Thymus (tissue), 11 donors: ENCODE data around the gene MAT1A. TPM values are rescaled to one million over a fixed set of nuclear protein-coding genes. Genes with fewer than 3 reads are reported as not detected.
A peak's percentile ranks its signal among the peaks of the same experiment; 100 is the strongest.

Experiments
- DNase-seq, 9 donors: peaks; one replicate each; pipeline ENCODE4 v3.0.0-alpha.2; 2013; ENCODE audit warnings: low spot score in 9 of 9, low read depth in 6 of 9, missing footprints in 1 of 9
- H3K27ac ChIP-seq, 2 donors: one replicate each; pipeline ENCODE4 v1.5.1; 2013; ENCODE audit warnings: control low read depth in 1 of 2, low read depth in 1 of 2, low read length in 1 of 2, mild to moderate bottlenecking in 1 of 2, moderate library complexity in 1 of 2
- H3K27me3 ChIP-seq, 2 donors: one replicate each; pipeline ENCODE4 v1.5.1; 2013; ENCODE audit warnings: low read length in 1 of 2; ENCODE audit not compliant: control insufficient read depth in 2 of 2, insufficient read depth in 1 of 2
- H3K36me3 ChIP-seq, 2 donors: one replicate each; pipeline ENCODE4 v1.5.1; 2013; ENCODE audit warnings: low read length in 1 of 2, mild to moderate bottlenecking in 1 of 2, moderate library complexity in 1 of 2; ENCODE audit not compliant: control insufficient read depth in 2 of 2, insufficient read depth in 2 of 2
- H3K4me1 ChIP-seq, 2 donors: one replicate each; pipeline ENCODE4 v1.5.1; 2013; ENCODE audit warnings: low read length in 2 of 2; ENCODE audit not compliant: control insufficient read depth in 2 of 2, insufficient read depth in 2 of 2
- H3K4me3 ChIP-seq, 2 donors: one replicate each; pipeline ENCODE4 v1.5.1; 2013; ENCODE audit warnings: low read length in 2 of 2, control low read depth in 1 of 2, mild to moderate bottlenecking in 1 of 2
- H3K9me3 ChIP-seq, 2 donors: one replicate each; pipeline ENCODE4 v1.5.1; 2013; ENCODE audit warnings: low read length in 1 of 2, mild to moderate bottlenecking in 1 of 2; ENCODE audit not compliant: control insufficient read depth in 2 of 2, insufficient read depth in 1 of 2
- WGBS: extraction: QIAGEN DNeasy Blood & Tissue Kit; methylation state at CpG from one replicate; pipeline ENCODE4 v1.1.7; 2013; 5-methylcytosine and 5-hydroxymethylcytosine counted together
- polyA plus RNA-seq: library from polyadenylated mRNA; stranded (reverse); fragments of 200-250 nt; gene quantifications from one replicate; pipeline ENCODE4 v1.2.3, GENCODE V29; 2013
- total RNA-seq: library from RNA; stranded (reverse); fragments of 120-200 nt; gene quantifications from one replicate; pipeline ENCODE4 v1.2.4, GENCODE V29; 2013
- donor health status: healthy.

MAT1A gene
- total and polyA plus RNA-seq, 2 donors: 0.38 to 0.46 TPM

GRCh38 chr10:80270887-80271286, 18.6 kb downstream of the MAT1A start:
- Histone ChIP-seq H3K27me3 (no peaks in the 10 kb centered on the region), H3K9me3 (no peaks in the 10 kb centered on the region), H3K4me1 (peaks cover 0 to 2% of the 10 kb centered on the region in 2 donors), H3K4me3 (no peak overlapping the region), H3K27ac (no peak overlapping the region), H3K36me3 (no peaks in the 10 kb centered on the region)
- 96% methylated on average over 7 of the region's 7 CpGs for WGBS
- no peak for DNase-seq

- H3K27me3 ChIP-seq: no peaks in the 10 kb centered on the region
- peaks cover 0 to 9% of the 10 kb centered on the region in 2 donors for H3K4me1 ChIP-seq
- no peak overlapping the region for H3K4me3 ChIP-seq
- DNase-seq: no peak
- no peaks in the 10 kb centered on the region for H3K9me3 ChIP-seq
- H3K27ac ChIP-seq: no peak overlapping the region
- WGBS: 96% methylated on average over 4 of the region's 4 CpGs
- no peaks in the 10 kb centered on the region for H3K36me3 ChIP-seq
Observed at GRCh38 chr10:80268938-80269588, 20.4 kb downstream of the MAT1A start.

- Histone ChIP-seq H3K4me3 (no peak overlapping the region), H3K4me1 (peaks cover 0 to 9% of the 10 kb centered on the region in 2 donors), H3K27ac (no peak overlapping the region), H3K9me3 (no peaks in the 10 kb centered on the region), H3K27me3 (no peaks in the 10 kb centered on the region), H3K36me3 (no peaks in the 10 kb centered on the region)
- no peak for DNase-seq
- WGBS: 90% methylated on average over 2 of the region's 2 CpGs
Observed at GRCh38 chr10:80268266-80268665, 21.2 kb downstream of the MAT1A start.

- Histone ChIP-seq H3K27me3 (no peaks in the 10 kb centered on the region), H3K9me3 (no peaks in the 10 kb centered on the region), H3K4me3 (no peak overlapping the region), H3K36me3 (no peaks in the 10 kb centered on the region), H3K4me1 (peaks cover 0 to 9% of the 10 kb centered on the region in 2 donors), H3K27ac (no peak overlapping the region)
- WGBS: 97% methylated on average over 4 of the region's 4 CpGs
- no peak for DNase-seq
Observed at GRCh38 chr10:80266513-80266863, 23.0 kb downstream of the MAT1A start.

- no peaks in the 10 kb centered on the region for H3K36me3 ChIP-seq
- no peaks in the 10 kb centered on the region for H3K9me3 ChIP-seq
- H3K4me1 ChIP-seq: peaks cover 0 to 9% of the 10 kb centered on the region in 2 donors
- H3K27ac ChIP-seq: no peak overlapping the region
- no peak overlapping the region for H3K4me3 ChIP-seq
- DNase-seq: peak in 2 of 9 donors; percentile 27 to 48
- no peaks in the 10 kb centered on the region for H3K27me3 ChIP-seq
- 79% methylated on average over 15 of the region's 15 CpGs for WGBS
Observed at GRCh38 chr10:80265740-80266512, 23.5 kb downstream of the MAT1A start.

- no peak for DNase-seq
- H3K27me3 ChIP-seq: no peaks in the 10 kb centered on the region
- no peak overlapping the region for H3K4me3 ChIP-seq
- peaks cover 0 to 9% of the 10 kb centered on the region in 2 donors for H3K4me1 ChIP-seq
- H3K36me3 ChIP-seq: no peaks in the 10 kb centered on the region
- H3K27ac ChIP-seq: no peak overlapping the region
- 95% methylated on average over 25 of the region's 25 CpGs for WGBS
- no peaks in the 10 kb centered on the region for H3K9me3 ChIP-seq
Observed at GRCh38 chr10:80264081-80265056, 25.1 kb downstream of the MAT1A start.

- no peak for DNase-seq
- Histone ChIP-seq H3K27ac (no peak overlapping the region), H3K4me1 (peaks cover 0 to 9% of the 10 kb centered on the region in 2 donors), H3K4me3 (no peak overlapping the region), H3K36me3 (no peaks in the 10 kb centered on the region), H3K27me3 (no peaks in the 10 kb centered on the region), H3K9me3 (no peaks in the 10 kb centered on the region)
- 97% methylated on average over 6 of the region's 6 CpGs for WGBS
Observed at GRCh38 chr10:80261316-80262030, 28.0 kb downstream of the MAT1A start.

GRCh38 chr10:80260295-80261243, 28.9 kb downstream of the MAT1A start:
- no peaks in the 10 kb centered on the region for H3K36me3 ChIP-seq
- no peak overlapping the region for H3K27ac ChIP-seq
- H3K9me3 ChIP-seq: no peaks in the 10 kb centered on the region
- DNase-seq: peak in 6 of 9 donors; percentile 9 to 45 (median 23)
- H3K4me1 ChIP-seq: peaks cover 0 to 4% of the 10 kb centered on the region in 2 donors
- H3K4me3 ChIP-seq: no peak overlapping the region
- H3K27me3 ChIP-seq: no peaks in the 10 kb centered on the region
- 68% methylated on average over 19 of the region's 19 CpGs for WGBS
